HG03196 (cell line): ENCODE measurements around the gene VSTM4.

ENCODE experiments used
- ATAC-seq: cut with Tn5 transposase; IDR thresholded peaks from one replicate; pipeline ENCODE4 v1.9.1; 2021; ENCODE audit not compliant: unreplicated experiment

The VSTM4 gene

DNA sequence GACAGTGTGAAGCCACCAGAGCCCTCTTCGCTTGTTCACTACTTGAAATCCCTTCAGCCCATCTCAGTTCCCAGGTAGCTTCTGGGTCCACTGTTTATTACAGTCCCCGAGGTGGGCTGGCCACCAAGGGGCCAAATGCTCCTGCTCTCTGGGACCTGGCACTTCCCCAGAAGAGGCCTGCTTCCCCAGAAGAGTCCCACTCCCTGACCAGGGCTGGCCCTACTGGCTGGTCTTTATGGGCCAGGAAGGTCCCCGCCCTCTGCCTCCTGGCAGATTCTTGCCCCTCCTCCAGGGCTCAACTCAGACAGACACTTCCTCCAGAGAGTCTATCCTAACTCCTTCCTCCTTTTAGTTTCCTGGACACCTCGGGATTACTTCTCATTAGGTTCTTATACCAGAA is 105.0 kb downstream of the VSTM4 start:
- ATAC-seq, result no peak

DNA sequence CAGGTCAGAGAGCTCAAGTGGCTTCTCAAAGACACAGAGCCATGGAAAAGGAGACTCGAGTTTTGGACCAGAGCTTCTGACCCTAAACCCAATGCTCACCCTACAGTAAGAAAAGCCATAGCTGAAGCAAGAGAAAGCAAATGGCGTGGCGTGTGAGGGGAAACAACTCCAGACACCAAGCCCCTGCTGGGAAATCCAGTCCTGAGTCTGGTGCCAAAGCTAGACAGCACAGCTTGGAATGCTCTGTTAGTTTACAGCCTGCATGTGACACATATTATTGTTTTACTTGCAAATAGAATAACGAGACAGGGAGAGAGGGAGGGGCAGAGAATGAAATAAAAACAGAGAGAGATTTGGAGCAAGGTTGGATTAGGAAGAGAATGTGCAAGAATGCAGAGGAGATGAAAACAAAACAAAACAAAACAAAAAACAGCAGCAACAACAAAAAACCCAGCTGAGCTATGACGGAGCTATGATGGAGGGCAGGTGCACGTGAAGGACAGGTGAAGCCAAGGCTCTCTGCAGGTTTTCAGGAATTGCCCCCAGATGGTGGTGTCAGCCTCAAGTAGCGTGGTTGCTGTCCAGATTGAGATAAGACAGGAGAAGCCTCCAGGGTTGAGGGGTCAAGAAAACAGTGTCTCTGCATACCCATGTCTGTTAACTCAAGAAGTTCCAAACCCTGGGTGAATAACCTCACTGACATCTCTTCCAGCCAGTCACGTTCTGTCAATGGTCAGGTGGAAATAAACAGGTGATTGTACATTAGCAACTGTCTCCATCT is 105.9 kb downstream of the VSTM4 start:
- no peak for ATAC-seq

DNA sequence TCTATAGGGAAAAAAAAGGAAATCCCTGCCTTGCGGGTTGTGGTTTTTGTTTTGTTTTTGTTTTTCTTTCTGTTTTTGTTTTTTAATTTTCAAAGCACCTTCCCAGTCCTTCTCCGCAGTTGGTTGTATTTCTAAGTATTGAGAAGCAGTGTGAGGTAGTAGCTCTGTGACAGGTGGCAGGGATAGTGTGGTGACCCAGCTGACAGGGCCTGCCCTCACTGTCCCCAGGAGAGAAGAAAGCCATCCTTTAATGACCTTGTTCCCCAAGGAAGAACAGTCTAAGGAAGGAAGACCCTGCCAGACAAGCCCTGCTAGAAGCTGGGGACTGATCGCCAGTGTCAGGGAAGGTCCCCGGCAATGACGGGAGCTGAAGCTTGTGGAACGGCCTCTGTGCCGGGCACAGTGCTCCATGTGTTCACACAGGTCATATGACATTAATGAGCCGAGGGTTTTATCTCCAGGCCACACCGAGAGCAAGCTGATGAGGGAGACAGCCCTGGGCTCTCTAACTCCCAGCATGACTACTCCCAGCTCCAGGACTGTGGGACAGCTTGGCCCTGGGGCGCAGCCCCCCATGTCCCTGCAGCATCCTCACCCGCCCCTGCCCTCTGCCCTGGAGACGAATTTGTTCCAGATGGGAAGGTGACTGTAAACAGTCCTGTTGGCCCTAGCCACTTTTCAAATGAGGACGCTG is 106.7 kb downstream of the VSTM4 start:
- no peak for ATAC-seq

DNA sequence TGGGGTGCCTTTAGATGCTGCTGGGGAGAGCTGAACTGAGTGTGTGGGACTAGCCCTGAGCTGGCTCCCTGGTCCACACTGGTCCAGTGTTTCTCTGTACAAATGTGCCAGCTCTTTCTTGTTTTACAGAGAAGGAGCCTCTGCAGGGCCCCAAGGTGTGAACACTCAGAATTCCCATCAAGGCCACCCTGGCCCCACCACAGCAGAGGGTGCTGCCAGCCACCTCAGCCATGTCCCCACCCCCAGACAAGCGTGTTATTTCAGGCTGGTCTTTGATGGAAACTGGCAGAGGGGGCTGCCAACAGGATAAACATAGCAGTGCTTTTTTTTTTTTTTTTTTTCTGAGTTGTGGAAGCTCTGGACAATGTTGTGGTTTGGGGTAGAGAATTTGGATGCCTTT is 107.2 kb downstream of the VSTM4 start:
- ATAC-seq, result no peak

DNA sequence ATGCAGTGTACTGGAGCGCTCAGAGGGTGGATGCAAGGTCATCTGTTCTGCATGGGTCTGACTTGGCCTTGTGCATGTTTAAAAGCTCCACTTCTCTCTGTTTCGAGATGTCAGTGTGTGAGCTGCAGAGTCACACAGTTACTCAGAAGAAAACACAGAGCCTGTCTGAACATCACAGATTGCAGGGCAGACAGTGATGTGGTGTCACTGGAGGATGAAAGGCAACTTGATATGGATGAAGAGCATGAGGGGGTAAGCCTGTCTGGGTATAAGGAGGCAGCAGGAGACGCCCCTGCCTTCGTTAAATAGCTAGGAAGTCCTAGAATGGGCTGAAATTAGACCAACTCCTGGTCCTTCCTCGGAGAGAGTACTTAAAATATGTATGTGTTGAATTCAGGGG is 108.2 kb downstream of the VSTM4 start:
- no peak for ATAC-seq

DNA sequence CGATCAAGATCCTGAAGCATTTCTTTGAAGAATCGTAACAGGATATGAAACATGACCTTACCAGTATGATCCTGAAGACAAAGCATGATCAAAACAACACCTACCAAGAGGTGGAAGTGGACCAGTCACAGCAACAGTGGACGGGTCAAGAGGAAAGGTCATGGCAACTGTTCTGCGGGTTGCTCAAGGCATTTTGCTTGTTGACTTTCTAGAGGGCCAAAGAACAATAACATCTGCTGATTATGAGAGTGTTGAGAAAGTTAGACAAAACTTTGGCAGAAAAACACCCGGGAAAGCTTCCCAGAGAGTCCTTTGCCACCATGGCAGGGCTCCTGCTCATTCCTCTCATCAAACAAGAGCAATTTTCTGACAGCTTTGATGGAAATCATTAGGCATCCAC is 110.1 kb downstream of the VSTM4 start:
- ATAC-seq, result no peak

DNA sequence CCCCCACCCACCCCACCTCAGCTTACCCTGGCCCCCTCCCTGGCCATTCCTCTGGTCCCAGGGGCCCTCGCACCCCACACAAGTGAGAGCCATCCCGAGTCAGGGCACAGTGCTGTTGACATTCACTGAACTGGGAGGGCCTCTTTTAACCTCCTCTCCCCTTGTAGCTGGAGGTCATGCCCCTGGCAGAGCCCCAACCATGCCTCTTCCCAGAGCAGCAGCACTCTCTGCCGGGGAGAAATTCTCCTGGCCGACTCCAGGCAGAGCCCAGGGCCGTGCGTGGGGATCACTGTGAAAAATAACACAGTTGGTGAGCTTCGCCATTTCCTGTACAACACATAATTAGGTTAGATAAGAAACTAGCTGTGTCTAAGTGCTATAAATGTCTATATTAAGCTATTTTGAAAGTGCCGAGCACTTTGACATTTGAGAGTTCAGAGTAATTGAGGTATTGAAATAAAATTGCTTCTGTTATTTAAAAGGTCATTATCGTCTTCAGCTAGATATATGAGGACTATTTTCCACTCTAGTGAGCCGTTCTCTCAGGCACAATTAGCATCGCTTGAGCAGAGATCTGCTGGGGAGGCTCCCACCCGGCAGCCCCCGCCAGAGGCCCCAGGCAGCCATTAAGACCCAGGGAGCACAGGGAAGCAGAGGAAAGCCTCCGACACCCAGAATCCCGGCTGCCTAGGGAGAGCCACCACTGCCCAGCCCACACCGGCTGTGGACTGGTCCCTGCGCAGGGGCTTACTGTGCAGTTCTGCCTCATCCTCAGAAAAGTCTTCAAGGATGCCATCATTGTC is 113.3 kb downstream of the VSTM4 start:
- no peak for ATAC-seq

DNA sequence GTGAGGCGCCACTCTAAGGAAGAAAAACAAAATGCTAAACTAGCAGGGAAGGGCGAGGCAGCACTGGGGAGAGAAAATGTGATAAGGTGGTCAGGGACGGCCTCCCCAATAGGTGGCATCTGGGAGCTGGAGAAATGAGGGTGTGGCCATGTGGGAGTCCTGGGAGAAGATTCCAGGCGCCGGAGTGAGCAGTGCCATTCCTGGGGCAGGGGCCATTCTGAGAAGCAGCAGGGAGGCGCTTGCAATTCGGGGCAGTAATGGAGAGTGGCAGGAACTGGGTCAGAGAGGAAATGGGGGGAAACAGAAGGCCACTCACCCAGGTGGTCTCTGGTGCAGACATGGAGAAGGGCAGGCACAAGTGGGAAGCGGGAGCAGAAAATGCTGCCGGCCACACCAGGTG is 113.9 kb downstream of the VSTM4 start:
- no peak for ATAC-seq

DNA sequence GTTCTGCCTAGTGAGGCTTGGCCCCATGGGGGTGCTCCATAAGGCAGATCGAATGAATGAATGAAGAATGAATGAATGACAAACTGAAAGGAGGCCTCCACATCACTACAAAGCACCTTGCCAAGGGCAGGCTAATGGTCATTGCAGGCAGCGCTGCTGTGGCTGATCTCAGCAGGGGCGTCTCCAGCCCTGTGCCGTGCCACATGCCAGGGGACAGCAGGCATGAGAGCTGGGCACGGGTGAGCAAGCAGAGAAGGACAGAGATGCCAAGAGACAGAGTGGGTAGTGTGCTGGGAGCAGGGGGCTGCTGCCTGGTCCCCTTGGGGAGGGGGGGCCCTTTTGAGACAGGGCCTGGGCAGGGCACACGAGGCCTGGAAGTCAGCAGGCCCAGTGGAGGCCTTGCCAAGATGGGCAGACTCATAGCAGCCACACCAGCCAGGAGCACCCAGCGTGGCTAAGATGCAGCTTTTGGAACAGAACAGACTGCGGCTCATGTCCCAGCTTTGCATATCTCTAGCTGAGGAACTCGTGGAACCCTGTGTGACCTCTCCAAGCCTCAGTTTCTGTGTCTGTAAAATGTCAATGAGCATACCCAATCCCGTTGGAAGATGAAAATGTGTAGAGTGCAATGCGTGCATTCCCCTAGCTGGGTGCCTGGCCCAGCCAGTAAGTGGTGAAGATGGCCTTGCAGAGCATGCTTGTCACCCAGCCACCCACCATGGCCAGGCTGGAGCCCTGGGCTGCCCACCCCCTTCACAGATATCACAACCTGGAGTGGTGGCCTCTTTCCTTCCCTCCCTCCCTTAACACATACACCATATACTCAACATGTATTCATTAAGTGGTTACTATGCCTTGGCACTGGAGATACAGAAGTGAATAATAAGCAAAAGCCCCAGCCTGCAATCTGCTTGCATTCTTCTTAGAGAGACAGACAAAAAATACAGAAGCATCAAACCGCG is 114.6 kb downstream of the VSTM4 start:
- no peak for ATAC-seq

DNA sequence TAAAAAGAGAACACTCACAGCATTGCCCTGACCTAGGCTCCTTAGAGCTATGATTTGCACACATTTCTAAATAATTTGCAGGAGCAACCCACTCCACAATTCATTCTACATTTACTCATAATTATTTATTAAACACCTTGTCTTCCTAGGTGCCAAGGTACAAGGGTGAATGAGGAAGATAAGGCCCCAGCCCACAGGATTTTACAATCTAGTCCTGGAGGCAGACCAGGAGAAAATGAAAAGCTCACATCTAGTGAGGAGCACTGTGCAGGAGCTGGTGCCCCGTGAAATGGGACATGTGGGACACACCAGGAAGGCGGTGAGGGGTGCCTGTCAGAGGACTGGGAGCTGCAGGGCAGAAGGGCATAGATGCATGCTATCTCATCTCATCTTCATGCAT is 116.0 kb downstream of the VSTM4 start:
- ATAC-seq, result no peak

DNA sequence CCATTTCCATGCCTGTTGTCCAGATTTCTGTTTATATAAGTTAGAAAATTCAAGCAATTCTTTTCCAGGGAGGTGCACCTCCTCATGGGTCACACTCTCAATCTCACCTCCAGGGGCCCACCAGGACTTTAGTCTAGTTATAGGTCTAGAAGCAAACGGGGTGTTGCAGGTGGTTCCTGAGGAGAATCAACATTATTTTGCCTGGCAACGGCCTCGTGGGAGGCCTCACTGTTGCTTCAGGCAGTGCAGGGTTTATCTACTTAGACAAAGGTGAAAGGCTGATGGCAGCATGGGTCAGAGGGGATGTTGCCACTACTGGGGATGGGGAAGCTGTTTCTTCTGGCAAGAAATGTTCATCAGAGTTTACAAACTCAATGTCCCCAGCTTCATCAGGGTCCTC is 119.0 kb downstream of the VSTM4 start:
- ATAC-seq, result no peak

DNA sequence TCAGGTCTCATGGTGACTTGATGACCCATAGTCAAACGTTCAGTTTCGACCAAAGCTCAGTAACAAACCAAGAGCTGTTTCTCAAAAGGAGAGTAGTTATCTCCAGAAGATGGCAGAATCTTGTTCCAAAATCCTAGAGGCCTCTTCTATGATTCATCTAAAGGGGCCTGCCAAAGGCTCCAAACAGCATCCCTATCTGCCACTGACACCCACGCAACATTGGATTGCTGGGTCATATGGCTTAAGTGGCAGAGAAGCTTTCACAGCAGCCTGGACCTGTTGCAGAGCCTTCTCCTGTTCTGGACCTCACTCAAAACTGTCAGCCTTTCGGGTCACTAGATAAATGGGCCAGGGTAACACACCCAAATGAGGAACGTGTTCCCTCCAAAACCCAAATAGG is 121.7 kb downstream of the VSTM4 start:
- no peak for ATAC-seq

DNA sequence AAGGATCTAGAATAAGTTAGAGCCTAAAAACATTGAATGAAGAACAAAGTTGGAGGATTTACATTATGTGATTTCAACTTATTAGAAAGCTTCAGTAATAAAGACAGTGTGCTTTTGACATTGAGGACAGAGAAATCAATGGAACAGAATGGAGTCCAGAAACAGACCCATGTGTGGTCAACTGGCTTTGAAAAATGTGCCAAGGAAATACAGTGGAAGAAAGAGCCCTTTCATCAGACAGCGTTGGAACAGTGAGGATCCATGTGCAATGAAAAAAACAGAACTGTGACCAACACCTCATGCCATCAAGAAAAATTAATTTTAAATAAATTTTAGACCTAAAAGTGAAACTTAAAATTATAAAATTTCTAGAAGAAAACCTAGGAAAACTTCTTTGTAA is 125.1 kb downstream of the VSTM4 start:
- ATAC-seq, result no peak

DNA sequence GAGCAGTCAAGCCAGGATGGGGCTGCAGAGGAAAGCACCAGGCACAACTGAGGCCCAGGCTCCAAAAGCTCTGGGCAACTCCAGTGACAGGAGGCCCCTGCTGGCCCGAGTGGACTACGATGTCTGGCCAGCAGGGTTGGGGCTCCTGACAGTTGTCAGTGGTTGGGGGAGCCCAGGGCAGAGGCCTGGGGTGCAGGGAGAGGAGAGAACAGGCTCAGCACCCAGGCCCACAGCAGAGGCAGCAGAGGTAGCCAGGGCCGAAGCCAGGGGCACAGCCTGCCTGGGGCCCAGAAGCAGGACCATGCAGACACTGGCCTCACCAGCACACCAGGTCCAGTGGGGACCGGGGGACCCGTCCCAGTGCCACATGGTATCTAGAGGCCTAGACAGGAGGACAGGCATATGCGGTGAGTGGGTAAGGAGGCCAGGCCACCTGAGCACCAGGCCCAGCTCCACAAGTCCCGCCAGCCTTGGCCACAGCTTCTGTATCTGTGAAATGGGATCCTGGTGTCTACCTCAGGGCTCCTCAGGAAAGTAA is 129.6 kb downstream of the VSTM4 start:
- ATAC-seq, result no peak

DNA sequence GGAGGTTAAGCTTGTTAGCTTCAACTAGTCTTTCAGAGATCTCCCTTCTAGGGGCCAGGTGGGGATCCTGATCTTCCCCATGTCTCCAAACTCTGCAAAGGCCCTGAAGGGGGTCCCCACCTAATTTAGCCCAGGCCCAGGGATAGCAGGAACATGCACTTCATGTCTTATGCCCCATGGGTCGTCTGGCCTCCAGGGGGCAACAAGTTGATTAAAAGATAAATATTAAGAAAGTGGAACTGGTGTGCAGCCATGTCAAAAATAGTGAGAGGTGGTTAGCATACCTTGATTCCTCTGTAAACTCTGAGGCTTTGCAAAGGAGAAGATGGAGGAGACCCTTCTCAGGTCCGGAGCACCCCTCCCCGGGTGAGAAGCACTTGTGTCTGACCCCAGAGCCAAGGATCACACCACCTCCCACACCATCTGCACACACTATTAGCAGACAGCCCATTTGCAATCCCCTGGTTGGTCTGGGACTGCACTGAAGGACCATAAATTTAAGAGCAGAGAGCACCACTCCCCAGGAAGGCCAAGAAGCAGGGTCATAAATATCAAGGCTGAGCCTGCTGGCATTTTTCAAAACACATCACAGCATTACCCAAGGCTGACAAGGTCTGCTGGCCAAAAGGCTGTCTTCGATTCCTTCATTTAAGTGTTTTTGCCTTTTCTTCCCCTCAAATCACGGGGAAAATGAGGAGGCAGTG is 131.5 kb downstream of the VSTM4 start:
- ATAC-seq, result no peak

DNA sequence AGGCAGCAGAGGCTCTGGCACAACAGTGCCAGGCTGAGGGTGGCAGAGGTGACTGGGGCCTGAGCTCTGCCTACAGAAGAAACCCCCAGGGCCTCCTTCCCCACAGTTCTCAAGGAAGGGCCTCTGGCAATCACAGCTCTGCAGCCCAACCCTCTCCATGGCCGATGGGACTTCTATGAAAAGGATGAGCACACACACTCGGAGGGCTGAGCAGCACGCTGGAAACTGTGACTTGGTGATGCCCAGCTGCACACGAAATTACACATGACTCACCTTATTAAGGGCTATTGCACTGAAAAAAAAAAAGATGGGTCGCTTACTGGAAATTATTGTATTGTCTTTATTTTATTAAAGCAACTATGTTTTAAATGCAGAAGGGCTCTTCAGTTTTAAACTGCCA is 132.7 kb downstream of the VSTM4 start:
- ATAC-seq, result no peak

DNA sequence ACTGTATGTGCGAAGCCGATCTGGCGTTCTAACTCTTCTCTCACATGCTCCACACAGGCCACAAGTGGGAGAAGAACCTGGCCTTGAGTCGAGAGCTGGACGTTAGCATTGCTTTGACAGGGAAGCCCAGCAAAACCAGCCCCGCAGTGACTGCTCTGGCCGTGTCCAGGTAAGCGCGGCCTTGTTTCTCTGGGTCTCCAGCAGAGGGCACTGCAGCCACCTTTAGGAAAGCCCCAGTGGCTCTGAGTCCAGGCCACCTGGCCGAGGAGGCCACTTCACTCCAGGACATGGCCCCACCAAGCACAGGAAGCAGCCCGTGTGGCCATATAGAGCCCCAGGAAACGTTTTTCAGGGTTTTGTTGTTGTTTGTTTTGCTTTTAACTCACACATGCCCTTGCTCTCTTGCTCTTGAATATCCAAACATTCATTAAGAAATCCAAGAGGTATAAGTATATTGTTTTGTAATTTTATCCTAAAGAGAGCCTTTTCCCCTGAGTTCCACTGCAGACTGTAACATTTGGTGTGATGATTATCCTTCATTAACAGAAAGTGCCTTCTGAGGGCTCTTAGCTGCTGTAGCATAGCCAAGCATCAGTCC is 133.9 kb downstream of the VSTM4 start:
- ATAC-seq, result no peak

DNA sequence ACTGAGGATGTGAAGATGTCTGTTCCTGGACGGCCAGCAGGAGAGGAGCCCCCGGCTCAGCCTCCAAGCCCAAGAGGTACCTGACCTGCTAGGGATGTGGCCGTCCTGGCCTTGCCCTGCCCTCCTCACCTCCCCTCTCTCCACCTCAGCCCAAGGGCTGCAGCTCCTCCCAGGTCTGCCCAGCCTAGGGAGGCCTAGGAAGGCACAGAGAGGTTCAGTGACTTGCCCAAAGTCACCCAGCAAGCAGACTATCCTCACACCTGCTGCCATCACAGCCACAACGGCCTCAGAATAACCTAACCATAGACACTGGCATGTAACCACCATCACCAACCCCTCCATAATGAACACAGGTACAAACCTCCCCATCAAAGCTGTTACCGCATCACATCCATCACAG is 137.0 kb downstream of the VSTM4 start:
- ATAC-seq, result no peak

DNA sequence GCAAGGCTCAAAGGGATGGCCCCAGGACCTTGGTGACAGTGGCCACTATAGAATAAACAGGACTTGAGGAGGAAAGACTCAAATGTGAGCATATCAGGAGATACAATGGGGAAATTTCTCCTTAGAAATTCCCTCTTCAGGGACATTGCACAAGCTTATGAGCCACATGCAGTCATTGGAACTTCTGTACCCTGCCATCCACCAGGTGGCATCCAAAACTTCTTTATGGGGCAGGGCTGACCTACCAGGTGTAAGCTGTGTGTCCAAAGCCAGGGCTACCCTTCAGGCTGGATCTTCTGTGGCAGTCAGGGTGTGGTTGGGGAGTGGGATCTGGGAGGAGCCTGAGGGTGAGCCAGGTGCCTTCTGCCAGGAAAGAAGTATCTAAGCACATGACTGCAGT is 139.1 kb downstream of the VSTM4 start:
- no peak for ATAC-seq
